RWPE2 (cell line): ENCODE results near the gene ACAA2.
"Not testable (repeated sequence)": the region's sequence is repeated elsewhere in the genome, so short reads cannot be mapped to it uniquely, and the experiment has no call there.

Source experiments
- ATAC-seq: fragments of 200-7000 bp; cut with Tn5 transposase; 3 replicates; pipeline ENCODE4 v1.9.1; 2021; ENCODE audit warnings: low read depth
- DNase-seq: peaks from one replicate; pipeline ENCODE4 v3.0.0-alpha.2; 2020; ENCODE audit warnings: low spot score
- H3K27ac ChIP-seq: fragments of 450-650 bp; 2 replicates; pipeline ENCODE4 v1.5.1; 2017; ENCODE audit warnings: mild to moderate bottlenecking; ENCODE audit not compliant: poor library complexity, severe bottlenecking
- H3K27me3 ChIP-seq: fragments of 250-450 bp; sonication (Bioruptor Pico); 2 replicates; pipeline ENCODE4 v1.5.1; 2021; ENCODE audit warnings: mild to moderate bottlenecking, moderate library complexity; ENCODE audit not compliant: insufficient read depth, poor library complexity, severe bottlenecking
- H3K36me3 ChIP-seq: fragments of 250-450 bp; sonication (Bioruptor Pico); 2 replicates; pipeline ENCODE4 v1.5.1; 2020; ENCODE audit warnings: low read depth, mild to moderate bottlenecking, moderate library complexity
- H3K4me1 ChIP-seq: fragments of 250-450 bp; sonication (Bioruptor Pico); 2 replicates; pipeline ENCODE4 v1.5.1; 2021; ENCODE audit warnings: mild to moderate bottlenecking, moderate library complexity; ENCODE audit not compliant: insufficient read depth, poor library complexity, severe bottlenecking
- H3K4me3 ChIP-seq: fragments of 250-450 bp; sonication (Bioruptor Pico); 2 replicates; pipeline ENCODE4 v1.5.1; 2021; ENCODE audit warnings: mild to moderate bottlenecking, moderate library complexity; ENCODE audit not compliant: severe bottlenecking
- H3K9me3 ChIP-seq: fragments of 250-450 bp; sonication (Bioruptor Pico); 2 replicates; pipeline ENCODE4 v1.5.1; 2021; ENCODE audit warnings: mild to moderate bottlenecking, moderate library complexity; ENCODE audit not compliant: severe bottlenecking
- TF ChIP-seq, protein P1 (sequence below): fragments of 450-650 bp; IDR thresholded peaks from one replicate; pipeline ENCODE4 v1.5.1; 2017; ENCODE audit warnings: mild to moderate bottlenecking, moderate library complexity; ENCODE audit not compliant: poor library complexity, severe bottlenecking

The ACAA2 gene

DNA sequence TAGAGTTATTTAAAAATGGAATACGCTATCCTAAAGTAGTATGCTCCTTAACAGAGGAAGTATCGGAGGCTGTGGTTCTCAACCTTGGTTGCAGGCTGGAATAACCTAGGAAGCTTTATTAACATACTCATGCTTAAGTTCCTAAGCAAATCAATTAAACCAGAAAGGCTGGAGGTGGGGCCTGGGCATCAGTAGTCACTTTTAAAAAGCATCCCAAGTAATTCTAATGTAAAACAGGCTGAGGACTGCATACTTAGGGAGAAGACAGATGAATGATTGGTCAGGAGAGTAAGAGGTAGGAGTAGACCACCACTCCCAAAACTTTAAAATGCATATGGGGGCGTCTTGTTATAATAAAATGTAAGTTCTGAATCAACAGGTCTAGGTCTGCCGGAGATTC, 15.3 kb downstream of the ACAA2 start:
- ATAC-seq (no peak), DNase-seq (no peak)
- no peaks in the 10 kb centered on the region for H3K27me3 ChIP-seq
- H3K4me1 ChIP-seq = no peaks in the 10 kb centered on the region
- H3K36me3 ChIP-seq = peaks cover 6% of the 10 kb centered on the region
- TF ChIP-seq, protein P1, sequence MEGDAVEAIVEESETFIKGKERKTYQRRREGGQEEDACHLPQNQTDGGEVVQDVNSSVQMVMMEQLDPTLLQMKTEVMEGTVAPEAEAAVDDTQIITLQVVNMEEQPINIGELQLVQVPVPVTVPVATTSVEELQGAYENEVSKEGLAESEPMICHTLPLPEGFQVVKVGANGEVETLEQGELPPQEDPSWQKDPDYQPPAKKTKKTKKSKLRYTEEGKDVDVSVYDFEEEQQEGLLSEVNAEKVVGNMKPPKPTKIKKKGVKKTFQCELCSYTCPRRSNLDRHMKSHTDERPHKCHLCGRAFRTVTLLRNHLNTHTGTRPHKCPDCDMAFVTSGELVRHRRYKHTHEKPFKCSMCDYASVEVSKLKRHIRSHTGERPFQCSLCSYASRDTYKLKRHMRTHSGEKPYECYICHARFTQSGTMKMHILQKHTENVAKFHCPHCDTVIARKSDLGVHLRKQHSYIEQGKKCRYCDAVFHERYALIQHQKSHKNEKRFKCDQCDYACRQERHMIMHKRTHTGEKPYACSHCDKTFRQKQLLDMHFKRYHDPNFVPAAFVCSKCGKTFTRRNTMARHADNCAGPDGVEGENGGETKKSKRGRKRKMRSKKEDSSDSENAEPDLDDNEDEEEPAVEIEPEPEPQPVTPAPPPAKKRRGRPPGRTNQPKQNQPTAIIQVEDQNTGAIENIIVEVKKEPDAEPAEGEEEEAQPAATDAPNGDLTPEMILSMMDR = no peak
- H3K9me3 ChIP-seq = no peaks in the 10 kb centered on the region
- H3K4me3 ChIP-seq = no peak overlapping the region
- H3K27ac ChIP-seq = no peak overlapping the region

- Histone ChIP-seq H3K4me3 (no peak overlapping the region), H3K27ac (no peak overlapping the region), H3K4me1 (no peaks in the 10 kb centered on the region), H3K9me3 (no peaks in the 10 kb centered on the region), H3K36me3 (peaks cover 9% of the 10 kb centered on the region), H3K27me3 (no peaks in the 10 kb centered on the region)
- DNase-seq (no peak), ATAC-seq (no peak)
- TF ChIP-seq, protein P1 = no peak
These were observed 17.5 kb downstream of the ACAA2 start for GRCh38 chr18:49795612-49796552.

DNA sequence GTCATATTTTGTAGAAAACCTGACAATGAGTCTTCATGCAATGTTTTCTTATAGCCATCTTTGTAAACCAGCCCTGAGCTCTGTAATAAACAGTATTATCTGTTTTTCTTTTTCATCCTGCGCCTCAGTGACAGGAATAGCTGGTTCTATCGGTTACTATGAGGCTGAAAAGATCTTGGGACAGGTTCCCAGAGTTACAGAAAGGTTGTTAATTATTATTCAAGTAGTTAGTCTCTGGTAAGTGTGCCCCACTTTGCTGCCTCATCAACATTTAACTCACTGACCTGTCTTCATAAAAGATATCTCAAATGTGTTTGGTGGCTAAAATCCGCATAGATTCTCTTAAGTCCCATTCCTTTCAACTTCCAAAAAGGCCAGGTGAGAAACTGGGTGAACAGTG, 18.6 kb downstream of the ACAA2 start:
- H3K27ac ChIP-seq = no peak overlapping the region
- ATAC-seq (no peak), DNase-seq (no peak)
- no peaks in the 10 kb centered on the region for H3K9me3 ChIP-seq
- TF ChIP-seq, protein P1 = no peak
- H3K4me3 ChIP-seq = no peak overlapping the region
- no peaks in the 10 kb centered on the region for H3K27me3 ChIP-seq
- peaks cover 15% of the 10 kb centered on the region for H3K36me3 ChIP-seq
- no peaks in the 10 kb centered on the region for H3K4me1 ChIP-seq

- H3K36me3 ChIP-seq = peaks cover 19% of the 10 kb centered on the region
- not testable (repeated sequence) for DNase-seq, ATAC-seq, H3K27me3 ChIP-seq, H3K4me3 ChIP-seq, H3K27ac ChIP-seq, H3K9me3 ChIP-seq, H3K4me1 ChIP-seq
These were observed 23.7 kb downstream of the ACAA2 start for GRCh38 chr18:49789560-49790134.

- DNase-seq = no peak
- no peak overlapping the region for H3K27ac ChIP-seq
- no peaks in the 10 kb centered on the region for H3K27me3 ChIP-seq
- TF ChIP-seq, protein P1 = no peak
- no peaks in the 10 kb centered on the region for H3K9me3 ChIP-seq
- no peak for ATAC-seq
- H3K4me1 ChIP-seq = no peaks in the 10 kb centered on the region
- H3K36me3 ChIP-seq = peaks cover 16% of the 10 kb centered on the region; the same call in 1 of the 2 replicates
- no peak overlapping the region for H3K4me3 ChIP-seq
These were observed 24.9 kb downstream of the ACAA2 start for GRCh38 chr18:49788327-49788898.
